VCaP (cell line): ENCODE data around the gene SLC6A9.

Experiments
- H3K27ac ChIP-seq: fragments of 450-650 bp; 2 replicates; pipeline ENCODE4 v1.5.1; 2017
- CTCF ChIP-seq: fragments of 450-650 bp; conservative IDR thresholded peaks from 2 replicates; pipeline ENCODE4 v1.5.1; 2017; ENCODE audit warnings: mild to moderate bottlenecking, moderate library complexity

Gene SLC6A9

GRCh38 chr1:43985984-43986595 is 45.2 kb downstream of the SLC6A9 start:
- no peak overlapping the region for H3K27ac ChIP-seq
- TF ChIP-seq CTCF = no peak

GRCh38 chr1:43984855-43985254 is 46.4 kb downstream of the SLC6A9 start:
- no peak overlapping the region for H3K27ac ChIP-seq
- TF ChIP-seq CTCF = no peak

- H3K27ac ChIP-seq = no peak overlapping the region
- TF ChIP-seq CTCF = no peak
These were observed 47.9 kb downstream of the SLC6A9 start for GRCh38 chr1:43983253-43983899.

GRCh38 chr1:43982808-43983207 is 48.5 kb downstream of the SLC6A9 start:
- no peak overlapping the region for H3K27ac ChIP-seq
- no peak for TF ChIP-seq CTCF

GRCh38 chr1:43982241-43982640 is 49.0 kb downstream of the SLC6A9 start:
- no peak for TF ChIP-seq CTCF
- no peak overlapping the region for H3K27ac ChIP-seq

- no peak for TF ChIP-seq CTCF
- no peak overlapping the region for H3K27ac ChIP-seq
These were observed 49.6 kb downstream of the SLC6A9 start for GRCh38 chr1:43981636-43982035.

- TF ChIP-seq CTCF = no peak
- H3K27ac ChIP-seq = no peak overlapping the region
These were observed 50.1 kb downstream of the SLC6A9 start for GRCh38 chr1:43981135-43981491.
